ENCODE data around the gene FTCD. TPM values are rescaled to one million over a fixed set of nuclear protein-coding genes. Genes with fewer than 3 reads are reported as not detected.

The FTCD gene
- total and polyA plus RNA-seq, 9 of the 15 experiments (the other 6 are each of a cell fraction or from before 2014, with no cell fraction given), result 0.11 to 1.6 (median 0.67) TPM; not detected in 5

DNA sequence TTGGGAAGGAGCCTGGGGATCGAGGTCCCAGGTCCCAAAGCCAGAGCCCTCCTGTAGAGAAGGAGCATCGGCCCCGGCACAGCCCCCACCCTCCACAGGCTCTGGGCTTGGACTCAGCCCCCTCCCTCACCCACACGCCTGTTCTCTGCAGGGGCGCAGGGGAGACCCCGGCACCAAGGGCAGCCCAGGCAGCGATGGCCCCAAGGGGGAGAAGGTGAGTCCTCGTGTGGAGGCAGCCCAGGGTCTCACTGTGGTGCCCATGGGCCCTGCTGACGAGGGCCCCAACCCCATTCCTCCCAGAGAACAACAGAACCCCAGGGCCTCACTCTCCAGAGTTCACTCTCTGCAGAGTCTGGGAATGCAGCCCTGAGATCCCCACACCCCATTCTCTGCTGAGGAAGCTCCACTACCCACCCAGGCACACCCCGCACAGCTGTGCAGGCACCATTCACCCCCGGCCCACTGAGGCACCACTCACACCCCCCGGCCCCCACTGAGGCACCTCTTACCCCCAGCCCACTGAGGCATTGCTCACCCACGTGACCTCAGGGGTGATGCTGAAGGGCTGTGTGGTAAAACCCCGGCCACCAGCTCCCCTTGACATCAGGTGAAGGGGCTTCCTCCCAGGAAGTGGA is 35.6 kb downstream of the FTCD start:
- H3K27ac ChIP-seq (ENCODE audit: extremely low read depth, low read depth, low read length), result no peak overlapping the region
- no peaks in the 10 kb centered on the region; the same call in 1 of the 2 replicates for H4K20me1 ChIP-seq (replicated peaks; ENCODE audit: control insufficient read depth, insufficient read depth, low read length)
- ChIA-PET CTCF (ENCODE audit: low intra/inter-chr PET ratio) (no interaction called here), POLR2A (no interaction called here)
- ATAC-seq, result no peak
- in situ Hi-C loops (cut with MboI), result no loop called here
- no peak for FAIRE-seq
- TF ChIP-seq, protein P1, sequence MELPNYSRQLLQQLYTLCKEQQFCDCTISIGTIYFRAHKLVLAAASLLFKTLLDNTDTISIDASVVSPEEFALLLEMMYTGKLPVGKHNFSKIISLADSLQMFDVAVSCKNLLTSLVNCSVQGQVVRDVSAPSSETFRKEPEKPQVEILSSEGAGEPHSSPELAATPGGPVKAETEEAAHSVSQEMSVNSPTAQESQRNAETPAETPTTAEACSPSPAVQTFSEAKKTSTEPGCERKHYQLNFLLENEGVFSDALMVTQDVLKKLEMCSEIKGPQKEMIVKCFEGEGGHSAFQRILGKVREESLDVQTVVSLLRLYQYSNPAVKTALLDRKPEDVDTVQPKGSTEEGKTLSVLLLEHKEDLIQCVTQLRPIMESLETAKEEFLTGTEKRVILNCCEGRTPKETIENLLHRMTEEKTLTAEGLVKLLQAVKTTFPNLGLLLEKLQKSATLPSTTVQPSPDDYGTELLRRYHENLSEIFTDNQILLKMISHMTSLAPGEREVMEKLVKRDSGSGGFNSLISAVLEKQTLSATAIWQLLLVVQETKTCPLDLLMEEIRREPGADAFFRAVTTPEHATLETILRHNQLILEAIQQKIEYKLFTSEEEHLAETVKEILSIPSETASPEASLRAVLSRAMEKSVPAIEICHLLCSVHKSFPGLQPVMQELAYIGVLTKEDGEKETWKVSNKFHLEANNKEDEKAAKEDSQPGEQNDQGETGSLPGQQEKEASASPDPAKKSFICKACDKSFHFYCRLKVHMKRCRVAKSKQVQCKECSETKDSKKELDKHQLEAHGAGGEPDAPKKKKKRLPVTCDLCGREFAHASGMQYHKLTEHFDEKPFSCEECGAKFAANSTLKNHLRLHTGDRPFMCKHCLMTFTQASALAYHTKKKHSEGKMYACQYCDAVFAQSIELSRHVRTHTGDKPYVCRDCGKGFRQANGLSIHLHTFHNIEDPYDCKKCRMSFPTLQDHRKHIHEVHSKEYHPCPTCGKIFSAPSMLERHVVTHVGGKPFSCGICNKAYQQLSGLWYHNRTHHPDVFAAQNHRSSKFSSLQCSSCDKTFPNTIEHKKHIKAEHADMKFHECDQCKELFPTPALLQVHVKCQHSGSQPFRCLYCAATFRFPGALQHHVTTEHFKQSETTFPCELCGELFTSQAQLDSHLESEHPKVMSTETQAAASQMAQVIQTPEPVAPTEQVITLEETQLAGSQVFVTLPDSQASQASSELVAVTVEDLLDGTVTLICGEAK (IDR thresholded peaks at IDR 0.05), result no peak
- TF ChIP-seq, protein P1 (CRISPR knock-in tag; IDR thresholded peaks at IDR 0.05), result no peak
- TF ChIP-seq NR2C1 (IDR thresholded peaks at IDR 0.05), result no peak
- TF ChIP-seq NR2C1 (tag; IDR thresholded peaks at IDR 0.05), result no peak
- TF ChIP-seq, protein P2, sequence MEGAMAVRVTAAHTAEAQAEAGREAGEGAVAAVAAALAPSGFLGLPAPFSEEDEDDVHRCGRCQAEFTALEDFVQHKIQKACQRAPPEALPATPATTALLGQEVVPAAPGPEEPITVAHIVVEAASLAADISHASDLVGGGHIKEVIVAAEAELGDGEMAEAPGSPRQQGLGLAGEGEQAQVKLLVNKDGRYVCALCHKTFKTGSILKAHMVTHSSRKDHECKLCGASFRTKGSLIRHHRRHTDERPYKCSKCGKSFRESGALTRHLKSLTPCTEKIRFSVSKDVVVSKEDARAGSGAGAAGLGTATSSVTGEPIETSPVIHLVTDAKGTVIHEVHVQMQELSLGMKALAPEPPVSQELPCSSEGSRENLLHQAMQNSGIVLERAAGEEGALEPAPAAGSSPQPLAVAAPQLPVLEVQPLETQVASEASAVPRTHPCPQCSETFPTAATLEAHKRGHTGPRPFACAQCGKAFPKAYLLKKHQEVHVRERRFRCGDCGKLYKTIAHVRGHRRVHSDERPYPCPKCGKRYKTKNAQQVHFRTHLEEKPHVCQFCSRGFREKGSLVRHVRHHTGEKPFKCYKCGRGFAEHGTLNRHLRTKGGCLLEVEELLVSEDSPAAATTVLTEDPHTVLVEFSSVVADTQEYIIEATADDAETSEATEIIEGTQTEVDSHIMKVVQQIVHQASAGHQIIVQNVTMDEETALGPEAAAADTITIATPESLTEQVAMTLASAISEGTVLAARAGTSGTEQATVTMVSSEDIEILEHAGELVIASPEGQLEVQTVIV (CRISPR knock-in tag; IDR thresholded peaks at IDR 0.05; ENCODE audit: borderline replicate concordance), result no peak
- no peak for TF ChIP-seq HMGN3 (IDR thresholded peaks at IDR 0.05; ENCODE audit: borderline replicate concordance, extremely low read depth, insufficient read length, low read depth, low read length)
- TF ChIP-seq SMAD1 (IDR thresholded peaks at IDR 0.05; ENCODE audit: low read depth, low read length, partially characterized antibody), result no peak
- TF ChIP-seq GATAD2A (IDR thresholded peaks at IDR 0.05), result no peak
- H3K79me2 ChIP-seq (ENCODE audit: control insufficient read depth, insufficient read depth, low read length), result no peaks in the 10 kb centered on the region
- no peak overlapping the region for H3K9ac ChIP-seq (ENCODE audit: insufficient read depth in 1 of 2, low read depth in 2 of 2, low read length in 2 of 2)
- no peaks in the 10 kb centered on the region for H3K36me3 ChIP-seq (ENCODE audit: control insufficient read depth, insufficient read depth, low read length)
- intact Hi-C loops (cut with micrococcal nuclease), result no loop called here
- H3K27me3 ChIP-seq (ENCODE audit: control insufficient read depth in 2 of 2, insufficient read depth in 2 of 2, low read length in 2 of 2), result peaks cover 21 to 69% of the 10 kb centered on the region in 2 experiments; a peak in 3 of 5 replicates
- no peak for DNase-seq (ENCODE audit: extremely low read depth in 1 of 4, low spot score in 3 of 4)
- no TSS peak for BruUV-seq (replicated peaks)
- no peak overlapping the region for H3K4me3 ChIP-seq
- H3K4me2 ChIP-seq (ENCODE audit: insufficient read depth, low read length), result no peak overlapping the region
- no peaks in the 10 kb centered on the region for H3K9me1 ChIP-seq (ENCODE audit: control insufficient read depth, insufficient read depth, low read length)
- peaks cover 0 to 62% of the 10 kb centered on the region in 2 experiments; a peak in 1 of 5 replicates for H3K4me1 ChIP-seq (replicated peaks in 1 of 2; ENCODE audit: control insufficient read depth in 2 of 2, insufficient read depth in 2 of 2, low read length in 2 of 2)
- H2AFZ ChIP-seq (ENCODE audit: low read depth, low read length), result no peak overlapping the region
- H3K9me3 ChIP-seq (replicated peaks; ENCODE audit: control insufficient read depth, insufficient read depth, low read depth, low read length), result no peaks in the 10 kb centered on the region; the same call in 1 of the 2 replicates
- WGBS (ENCODE audit: insufficient coverage, low coverage, missing lambda C conversion rate), result 1% methylated on average over 9 of the region's 14 CpGs
